ENCODE results near the gene HELZ. TPM values are rescaled to one million over a fixed set of nuclear protein-coding genes. Genes with fewer than 3 reads are reported as not detected.

The HELZ gene
- total RNA-seq, 1 donor from 2014 or later, result 63.5 TPM

DNA sequence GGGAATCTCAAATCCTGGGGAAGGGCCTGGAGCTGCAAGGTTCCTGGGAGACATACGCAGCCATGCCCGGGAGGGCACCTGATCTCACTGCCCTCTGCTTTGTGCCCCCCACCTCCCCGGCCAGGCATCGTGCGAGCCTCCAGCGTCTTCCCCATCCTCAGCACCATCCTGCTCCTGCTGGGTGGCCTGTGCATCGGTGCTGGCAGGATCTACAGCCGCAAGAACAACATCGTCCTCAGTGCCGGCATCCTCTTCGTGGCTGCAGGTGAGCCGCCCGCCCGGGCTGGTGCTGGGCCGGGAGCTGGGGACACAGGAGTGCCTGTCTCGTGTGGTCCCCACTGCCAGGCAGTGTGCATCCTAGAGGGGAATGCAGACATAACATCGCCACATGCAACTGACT is 220.3 kb downstream of the HELZ start:
- TF ChIP-seq, protein P1, sequence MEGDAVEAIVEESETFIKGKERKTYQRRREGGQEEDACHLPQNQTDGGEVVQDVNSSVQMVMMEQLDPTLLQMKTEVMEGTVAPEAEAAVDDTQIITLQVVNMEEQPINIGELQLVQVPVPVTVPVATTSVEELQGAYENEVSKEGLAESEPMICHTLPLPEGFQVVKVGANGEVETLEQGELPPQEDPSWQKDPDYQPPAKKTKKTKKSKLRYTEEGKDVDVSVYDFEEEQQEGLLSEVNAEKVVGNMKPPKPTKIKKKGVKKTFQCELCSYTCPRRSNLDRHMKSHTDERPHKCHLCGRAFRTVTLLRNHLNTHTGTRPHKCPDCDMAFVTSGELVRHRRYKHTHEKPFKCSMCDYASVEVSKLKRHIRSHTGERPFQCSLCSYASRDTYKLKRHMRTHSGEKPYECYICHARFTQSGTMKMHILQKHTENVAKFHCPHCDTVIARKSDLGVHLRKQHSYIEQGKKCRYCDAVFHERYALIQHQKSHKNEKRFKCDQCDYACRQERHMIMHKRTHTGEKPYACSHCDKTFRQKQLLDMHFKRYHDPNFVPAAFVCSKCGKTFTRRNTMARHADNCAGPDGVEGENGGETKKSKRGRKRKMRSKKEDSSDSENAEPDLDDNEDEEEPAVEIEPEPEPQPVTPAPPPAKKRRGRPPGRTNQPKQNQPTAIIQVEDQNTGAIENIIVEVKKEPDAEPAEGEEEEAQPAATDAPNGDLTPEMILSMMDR (IDR thresholded peaks at IDR 0.05), result no peak
- no peaks in the 10 kb centered on the region for H3K36me3 Mint-ChIP-seq (ENCODE audit: unreplicated experiment)
- H3K4me1 Mint-ChIP-seq (ENCODE audit: unreplicated experiment), result no peaks in the 10 kb centered on the region
- no peak overlapping the region for H3K4me3 Mint-ChIP-seq (ENCODE audit: unreplicated experiment)
- H3K9me3 Mint-ChIP-seq (ENCODE audit: unreplicated experiment), result no peaks in the 10 kb centered on the region
- H3K27ac Mint-ChIP-seq (ENCODE audit: unreplicated experiment), result no peak overlapping the region
- H3K27me3 Mint-ChIP-seq (ENCODE audit: unreplicated experiment), result no peaks in the 10 kb centered on the region
- no peak for DNase-seq (ENCODE audit: extremely low spot score, unreplicated experiment)

DNA sequence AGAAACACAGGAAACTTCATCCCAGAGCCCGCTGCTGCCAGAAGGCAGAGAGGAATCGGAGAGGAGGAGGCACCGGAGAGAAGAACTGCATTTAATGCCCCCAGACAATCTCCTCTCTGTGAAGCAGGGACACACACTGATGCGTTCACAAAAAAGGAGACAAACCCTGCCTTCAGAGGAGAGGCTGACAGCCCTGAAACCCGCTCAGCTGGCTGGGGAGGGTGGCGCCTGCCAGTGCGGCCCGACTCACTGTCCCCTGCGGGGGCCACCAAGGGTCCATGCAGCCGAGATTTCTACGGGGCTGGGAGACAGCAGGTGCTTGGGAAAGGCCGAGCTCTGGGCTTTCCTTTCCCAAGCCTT is 222.6 kb downstream of the HELZ start:
- TF ChIP-seq, protein P1 (IDR thresholded peaks at IDR 0.05), result no peak
- no peaks in the 10 kb centered on the region for H3K27me3 Mint-ChIP-seq (ENCODE audit: unreplicated experiment)
- H3K4me3 Mint-ChIP-seq (ENCODE audit: unreplicated experiment), result no peak overlapping the region
- no peak for DNase-seq (ENCODE audit: extremely low spot score, unreplicated experiment)
- H3K27ac Mint-ChIP-seq (ENCODE audit: unreplicated experiment), result no peak overlapping the region
- no peaks in the 10 kb centered on the region for H3K36me3 Mint-ChIP-seq (ENCODE audit: unreplicated experiment)
- no peaks in the 10 kb centered on the region for H3K9me3 Mint-ChIP-seq (ENCODE audit: unreplicated experiment)
- peaks cover 7% of the 10 kb centered on the region for H3K4me1 Mint-ChIP-seq (ENCODE audit: unreplicated experiment)

DNA sequence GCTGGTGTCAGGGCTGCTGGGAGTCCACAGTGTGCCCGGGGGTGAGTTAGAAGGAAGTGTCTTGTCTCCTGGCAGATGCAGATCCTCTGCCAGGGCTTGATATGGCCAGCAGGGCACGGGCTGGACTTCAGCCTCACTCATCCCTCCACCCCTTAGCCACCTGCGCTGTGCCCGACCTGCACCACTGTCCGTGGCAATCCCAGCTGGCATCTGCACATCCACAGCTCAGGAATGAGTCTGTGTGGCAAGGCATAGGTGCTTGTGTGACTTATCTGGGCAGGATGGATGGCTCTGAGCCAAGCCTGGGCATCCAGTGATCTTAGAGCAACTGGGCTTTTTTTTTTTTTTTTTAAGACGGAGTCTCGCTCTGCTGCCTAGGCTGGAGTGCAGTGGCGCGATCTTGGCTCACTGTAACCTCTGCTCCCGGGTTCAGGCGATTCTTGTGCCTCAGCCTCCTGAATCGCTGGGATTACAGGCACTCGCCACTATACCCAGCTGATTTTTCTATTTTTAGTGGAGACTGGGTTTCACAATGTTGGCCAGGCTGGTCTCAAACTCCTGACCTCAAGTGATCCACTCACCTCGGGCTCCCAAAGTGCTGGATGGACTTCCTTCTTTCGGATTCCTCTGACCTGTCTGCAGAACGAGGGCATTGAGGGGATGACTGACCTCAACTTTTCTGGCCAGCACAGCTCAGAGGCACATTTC is 223.1 kb downstream of the HELZ start:
- H3K4me3 Mint-ChIP-seq (ENCODE audit: unreplicated experiment), result no peak overlapping the region
- TF ChIP-seq, protein P1 (IDR thresholded peaks at IDR 0.05), result no peak
- DNase-seq (ENCODE audit: extremely low spot score, unreplicated experiment), result no peak
- no peaks in the 10 kb centered on the region for H3K9me3 Mint-ChIP-seq (ENCODE audit: unreplicated experiment)
- H3K4me1 Mint-ChIP-seq (ENCODE audit: unreplicated experiment), result peaks cover 7% of the 10 kb centered on the region
- no peak overlapping the region for H3K27ac Mint-ChIP-seq (ENCODE audit: unreplicated experiment)
- no peaks in the 10 kb centered on the region for H3K27me3 Mint-ChIP-seq (ENCODE audit: unreplicated experiment)
- H3K36me3 Mint-ChIP-seq (ENCODE audit: unreplicated experiment), result no peaks in the 10 kb centered on the region

DNA sequence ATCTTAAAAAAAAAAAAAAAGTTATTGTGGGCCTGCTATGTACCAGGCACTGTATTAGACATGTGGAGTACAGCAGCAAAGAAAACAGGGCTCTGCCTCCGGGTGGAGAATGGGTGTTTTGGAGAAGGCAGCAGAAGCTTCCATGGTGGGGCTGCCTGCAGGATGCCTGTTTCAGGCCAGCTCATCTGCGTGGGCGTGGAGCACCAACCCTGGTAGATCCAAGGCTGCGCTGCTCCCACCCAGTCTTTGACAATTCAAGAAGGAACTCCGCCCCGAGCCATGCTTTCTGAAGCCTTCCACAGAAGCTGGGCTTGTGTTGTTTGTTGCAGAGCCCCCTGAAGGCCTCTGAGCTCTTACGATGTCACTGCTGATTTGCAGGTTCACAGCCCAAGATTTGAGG is 223.8 kb downstream of the HELZ start:
- H3K9me3 Mint-ChIP-seq (ENCODE audit: unreplicated experiment), result no peaks in the 10 kb centered on the region

More for the DNA sequence above, 223.8 kb downstream of the HELZ start:
- H3K4me1 Mint-ChIP-seq (ENCODE audit: unreplicated experiment), result peaks cover 7% of the 10 kb centered on the region
- no peaks in the 10 kb centered on the region for H3K36me3 Mint-ChIP-seq (ENCODE audit: unreplicated experiment)
- no peak overlapping the region for H3K4me3 Mint-ChIP-seq (ENCODE audit: unreplicated experiment)
- DNase-seq (ENCODE audit: extremely low spot score, unreplicated experiment), result no peak
- H3K27ac Mint-ChIP-seq (ENCODE audit: unreplicated experiment), result no peak overlapping the region
- H3K27me3 Mint-ChIP-seq (ENCODE audit: unreplicated experiment), result no peaks in the 10 kb centered on the region
- TF ChIP-seq, protein P1 (IDR thresholded peaks at IDR 0.05), result no peak

Other genes starting within 250 kb of the HELZ start
- not detected in 2 replicates for gene CACNG1, start 200.6 kb downstream of the HELZ start, total RNA-seq
- gene PSMD12, start 121.4 kb upstream of the HELZ start, total RNA-seq, result 36.4 and 39.1 TPM in 2 replicates
- gene PITPNC1, start 132.1 kb upstream of the HELZ start, total RNA-seq, result 17.9 and 18.0 TPM in 2 replicates

Measured in osteocyte (in vitro differentiated cells).